AG09309 (cell line): ENCODE measurements around the gene LRRC42.

ENCODE experiments used
- DNase-seq: peaks from one replicate; pipeline ENCODE4 v3.0.0-alpha.2; 2010; ENCODE audit warnings: low read depth
- H3K4me3 ChIP-seq: 2 replicates; pipeline ENCODE4 v1.5.1; 2011; ENCODE audit warnings: mild to moderate bottlenecking, low read depth, low read length, moderate library complexity; ENCODE audit not compliant: control insufficient read depth
- CTCF ChIP-seq: IDR thresholded peaks from 2 replicates; pipeline ENCODE4 v1.5.1; 2011; ENCODE audit warnings: mild to moderate bottlenecking, low read depth, low read length, inconsistent platforms; ENCODE audit not compliant: insufficient read depth, control insufficient read depth; ENCODE audit errors: missing control alignments

Gene LRRC42

GRCh38 chr1:53946252-53947171 is at the start of gene LRRC42:
Gene LRRC42, plus strand, starts transcription at chr1:53946350. Its CDS starts 5,650 bp downstream, at chr1:53952000.
- no peak for DNase-seq
- H3K4me3 ChIP-seq = peak within 1 kb of the TSS; percentile 88
- peak; percentile 23 for TF ChIP-seq CTCF

GRCh38 chr1:53896635-53897229 is 49.4 kb upstream of the LRRC42 start:
- peak; percentile 85 for DNase-seq
- TF ChIP-seq CTCF = no peak
- H3K4me3 ChIP-seq = no peak overlapping the region

GRCh38 chr1:53899206-53899628 is 46.9 kb upstream of the LRRC42 start:
- DNase-seq = peak; percentile 11
- TF ChIP-seq CTCF = no peak
- H3K4me3 ChIP-seq = no peak overlapping the region

GRCh38 chr1:53899708-53900107 is 46.4 kb upstream of the LRRC42 start:
- DNase-seq = no peak
- no peak for TF ChIP-seq CTCF
- H3K4me3 ChIP-seq = no peak overlapping the region

- no peak for DNase-seq
Observed at GRCh38 chr1:53902235-53903138, 43.7 kb upstream of the LRRC42 start.

More at GRCh38 chr1:53902235-53903138, 43.7 kb upstream of the LRRC42 start:
- TF ChIP-seq CTCF = no peak
- H3K4me3 ChIP-seq = no peak overlapping the region
